Measurements from ENCODE around the gene SMOC2.

Gene SMOC2

GRCh38 chr6:168440520-168441433, at the start of gene SMOC2:
TSS of gene SMOC2 (plus strand) at chr6:168441184. CDS start at chr6:168441371, 187 bp downstream.
- H3K27me3 Mint-ChIP-seq: peaks cover 83% of the 10 kb centered on the region
- ATAC-seq: no peak

GRCh38 chr6:168393126-168393870, 47.7 kb upstream of the SMOC2 start:
- Mint-ChIP-seq H3K4me3 (no peak overlapping the region), H3K27ac (no peak overlapping the region), H3K4me1 (no peaks in the 10 kb centered on the region), H3K9me3 (no peaks in the 10 kb centered on the region), H3K27me3 (peaks cover 7% of the 10 kb centered on the region)
- DNase-seq: no peak
- ATAC-seq: peak; percentile 32

More at GRCh38 chr6:168440520-168441433, at the start of gene SMOC2:
- Mint-ChIP-seq H3K27ac (no peak within 1 kb of the TSS), H3K9me3 (no peaks in the 10 kb centered on the region), H3K4me3 (no peak within 1 kb of the TSS), H3K4me1 (peaks cover 5% of the 10 kb centered on the region)
- DNase-seq: no peak

GRCh38 chr6:168394606-168395005, 46.4 kb upstream of the SMOC2 start:
- no peaks in the 10 kb centered on the region for H3K9me3 Mint-ChIP-seq
- no peak for DNase-seq
- no peaks in the 10 kb centered on the region for H3K4me1 Mint-ChIP-seq
- H3K27ac Mint-ChIP-seq: no peak overlapping the region
- H3K4me3 Mint-ChIP-seq: no peak overlapping the region
- H3K27me3 Mint-ChIP-seq: peaks cover 8% of the 10 kb centered on the region
- ATAC-seq: no peak

- Mint-ChIP-seq H3K9me3 (peaks cover 0 to 8% of the 10 kb centered on the region in 2 donors), H3K27me3 (peaks cover 20% of the 10 kb centered on the region), H3K4me1 (no peaks in the 10 kb centered on the region), H3K4me3 (no peak overlapping the region), H3K27ac (no peak overlapping the region)
- DNase-seq (no peak), ATAC-seq (no peak)
Measured at GRCh38 chr6:168395983-168396382, 45.0 kb upstream of the SMOC2 start.

GRCh38 chr6:168396561-168396960, 44.4 kb upstream of the SMOC2 start:
- Mint-ChIP-seq H3K4me3 (no peak overlapping the region), H3K9me3 (peaks cover 0 to 8% of the 10 kb centered on the region in 2 donors), H3K27me3 (peaks cover 20% of the 10 kb centered on the region), H3K27ac (no peak overlapping the region), H3K4me1 (no peaks in the 10 kb centered on the region)
- ATAC-seq (no peak), DNase-seq (no peak)

GRCh38 chr6:168397012-168397411, 44.0 kb upstream of the SMOC2 start:
- DNase-seq (no peak), ATAC-seq (no peak)
- H3K27me3 Mint-ChIP-seq: peaks cover 20% of the 10 kb centered on the region
- H3K4me3 Mint-ChIP-seq: no peak overlapping the region
- H3K27ac Mint-ChIP-seq: no peak overlapping the region
- H3K9me3 Mint-ChIP-seq: peaks cover 0 to 8% of the 10 kb centered on the region in 2 donors
- H3K4me1 Mint-ChIP-seq: no peaks in the 10 kb centered on the region

GRCh38 chr6:168400037-168400436, 40.9 kb upstream of the SMOC2 start:
- peaks cover 20% of the 10 kb centered on the region for H3K27me3 Mint-ChIP-seq
- DNase-seq (no peak), ATAC-seq (no peak)
- H3K9me3 Mint-ChIP-seq: peaks cover 0 to 8% of the 10 kb centered on the region in 2 donors
- no peaks in the 10 kb centered on the region for H3K4me1 Mint-ChIP-seq
- peak overlapping the region in 1 of 2 donors; percentile 66 for H3K27ac Mint-ChIP-seq
- H3K4me3 Mint-ChIP-seq: no peak overlapping the region

GRCh38 chr6:168403370-168404005, 37.5 kb upstream of the SMOC2 start:
- ATAC-seq (no peak), DNase-seq (no peak)
- H3K4me1 Mint-ChIP-seq: no peaks in the 10 kb centered on the region
- no peak overlapping the region for H3K27ac Mint-ChIP-seq
- H3K4me3 Mint-ChIP-seq: no peak overlapping the region
- peaks cover 12% of the 10 kb centered on the region for H3K27me3 Mint-ChIP-seq
- peaks cover 0 to 8% of the 10 kb centered on the region in 2 donors for H3K9me3 Mint-ChIP-seq

GRCh38 chr6:168404560-168404959, 36.4 kb upstream of the SMOC2 start:
- DNase-seq (no peak), ATAC-seq (no peak)

GRCh38 chr6:168407842-168408241, 33.1 kb upstream of the SMOC2 start:
- no peaks in the 10 kb centered on the region for H3K9me3 Mint-ChIP-seq
- H3K4me3 Mint-ChIP-seq: no peak overlapping the region
- DNase-seq (no peak), ATAC-seq (no peak)
- H3K27ac Mint-ChIP-seq: peak overlapping the region in 1 of 2 donors; percentile 74
- H3K4me1 Mint-ChIP-seq: no peaks in the 10 kb centered on the region
- no peaks in the 10 kb centered on the region for H3K27me3 Mint-ChIP-seq

More at GRCh38 chr6:168404560-168404959, 36.4 kb upstream of the SMOC2 start:
- Mint-ChIP-seq H3K27ac (no peak overlapping the region), H3K4me1 (no peaks in the 10 kb centered on the region), H3K4me3 (no peak overlapping the region), H3K9me3 (peaks cover 0 to 8% of the 10 kb centered on the region in 2 donors), H3K27me3 (peaks cover 12% of the 10 kb centered on the region)

GRCh38 chr6:168408504-168409136, 32.4 kb upstream of the SMOC2 start:
- ATAC-seq: no peak
- H3K9me3 Mint-ChIP-seq: no peaks in the 10 kb centered on the region

GRCh38 chr6:168410035-168410434, 30.9 kb upstream of the SMOC2 start:
- no peak for DNase-seq

More at GRCh38 chr6:168408504-168409136, 32.4 kb upstream of the SMOC2 start:
- Mint-ChIP-seq H3K27ac (no peak overlapping the region), H3K4me1 (no peaks in the 10 kb centered on the region), H3K4me3 (no peak overlapping the region), H3K27me3 (no peaks in the 10 kb centered on the region)
- DNase-seq: no peak

GRCh38 chr6:168410554-168411011, 30.4 kb upstream of the SMOC2 start:
- DNase-seq (no peak), ATAC-seq (no peak)
- H3K9me3 Mint-ChIP-seq: no peaks in the 10 kb centered on the region
- no peak overlapping the region for H3K27ac Mint-ChIP-seq
- no peaks in the 10 kb centered on the region for H3K4me1 Mint-ChIP-seq
- no peak overlapping the region for H3K4me3 Mint-ChIP-seq
- H3K27me3 Mint-ChIP-seq: no peaks in the 10 kb centered on the region

More at GRCh38 chr6:168410035-168410434, 30.9 kb upstream of the SMOC2 start:
- Mint-ChIP-seq H3K4me1 (no peaks in the 10 kb centered on the region), H3K4me3 (no peak overlapping the region), H3K27me3 (no peaks in the 10 kb centered on the region), H3K27ac (no peak overlapping the region), H3K9me3 (no peaks in the 10 kb centered on the region)
- no peak for ATAC-seq

- Mint-ChIP-seq H3K27me3 (peaks cover under 1% of the 10 kb centered on the region), H3K4me1 (no peaks in the 10 kb centered on the region), H3K27ac (no peak overlapping the region), H3K4me3 (no peak overlapping the region), H3K9me3 (no peaks in the 10 kb centered on the region)
- no peak for DNase-seq
- no peak for ATAC-seq
Measured at GRCh38 chr6:168411130-168411529, 29.9 kb upstream of the SMOC2 start.

- no peak for DNase-seq
- Mint-ChIP-seq H3K27ac (no peak overlapping the region), H3K9me3 (no peaks in the 10 kb centered on the region), H3K4me1 (no peaks in the 10 kb centered on the region), H3K27me3 (peaks cover 7% of the 10 kb centered on the region), H3K4me3 (no peak overlapping the region)
- ATAC-seq: no peak
Measured at GRCh38 chr6:168411793-168412192, 29.2 kb upstream of the SMOC2 start.

Data from stimulated activated naive CD8-positive, alpha-beta T cell treated with anti-CD3 and anti-CD28 coated beads, Interleukin-15, amount 100 ng/mL, for 72 hours (primary cell).